Measurements from ENCODE around the gene RBM42.

GRCh38 chr19:35618857-35619256 is 10.0 kb upstream of the RBM42 start:
- TF ChIP-seq POLR2A (IDR thresholded peaks at IDR 0.05) (no peak), CTCF (IDR thresholded peaks at IDR 0.05) (no peak)
